NB4 (cell line): Measurements from ENCODE around the gene CKLF.

Experiments used
- MYC ChIP-seq: IDR thresholded peaks from 2 replicates; pipeline ENCODE4 v1.6.1; 2011; ENCODE audit warnings: low read depth, low read length
- TF ChIP-seq, protein P1 (sequence below): IDR thresholded peaks from one replicate; pipeline ENCODE4 v1.5.1; 2012; ENCODE audit warnings: low read depth, low read length

- TF ChIP-seq, protein P1, sequence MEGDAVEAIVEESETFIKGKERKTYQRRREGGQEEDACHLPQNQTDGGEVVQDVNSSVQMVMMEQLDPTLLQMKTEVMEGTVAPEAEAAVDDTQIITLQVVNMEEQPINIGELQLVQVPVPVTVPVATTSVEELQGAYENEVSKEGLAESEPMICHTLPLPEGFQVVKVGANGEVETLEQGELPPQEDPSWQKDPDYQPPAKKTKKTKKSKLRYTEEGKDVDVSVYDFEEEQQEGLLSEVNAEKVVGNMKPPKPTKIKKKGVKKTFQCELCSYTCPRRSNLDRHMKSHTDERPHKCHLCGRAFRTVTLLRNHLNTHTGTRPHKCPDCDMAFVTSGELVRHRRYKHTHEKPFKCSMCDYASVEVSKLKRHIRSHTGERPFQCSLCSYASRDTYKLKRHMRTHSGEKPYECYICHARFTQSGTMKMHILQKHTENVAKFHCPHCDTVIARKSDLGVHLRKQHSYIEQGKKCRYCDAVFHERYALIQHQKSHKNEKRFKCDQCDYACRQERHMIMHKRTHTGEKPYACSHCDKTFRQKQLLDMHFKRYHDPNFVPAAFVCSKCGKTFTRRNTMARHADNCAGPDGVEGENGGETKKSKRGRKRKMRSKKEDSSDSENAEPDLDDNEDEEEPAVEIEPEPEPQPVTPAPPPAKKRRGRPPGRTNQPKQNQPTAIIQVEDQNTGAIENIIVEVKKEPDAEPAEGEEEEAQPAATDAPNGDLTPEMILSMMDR, result peak; percentile 28
- TF ChIP-seq MYC, result no peak; the same call in 1 of the 2 replicates
Measured at GRCh38 chr16:66604376-66605176, 52.2 kb downstream of the CKLF start, which contains the start of gene CMTM3.
